SK-N-SH (cell line): ENCODE data around the gene MEF2D. TPM values are rescaled to one million over a fixed set of nuclear protein-coding genes. Genes with fewer than 3 reads are reported as not detected.

Experiments
- CTCF ChIA-PET: fragments of 300-600, 350-600 bp; formaldehyde crosslinking; extraction: SDS; loops from one replicate; lab custom pipeline; 2021; lab: Yijun Ruan, JAX
- POLR2A ChIA-PET: fragments of 350-600 bp; sonication (Branson Sonifier 250); formaldehyde crosslinking; extraction: SDS; loops from one replicate; lab custom pipeline; 2020; ENCODE audit warnings: antibody characterized with exemption, inconsistent platforms; lab: Yijun Ruan, JAX
- DNase-seq: peaks from one replicate; pipeline ENCODE4 v3.0.0; 2012
- H2AFZ ChIP-seq: fragments of 200-600 bp; sonication (generic); 2 replicates; pipeline ENCODE4 v1.8.1; 2016; ENCODE audit warnings: antibody characterized with exemption, mild to moderate bottlenecking, low read depth
- H3F3A ChIP-seq: fragments of 200-600 bp; sonication (generic); replicated peaks from 2 replicates; pipeline ENCODE3; 2016; ENCODE audit warnings: antibody characterized with exemption, mild to moderate bottlenecking; ENCODE audit not compliant: insufficient read depth
- H3K27ac ChIP-seq, 2 experiments: fragments of 200-500 bp in 1 of 2; fragments of 200-600 bp in 1 of 2; sonication (Bioruptor generic) in 1 of 2; sonication (generic), shearing (Covaris generic) in 1 of 2; 2 replicates each; pipeline versions ENCODE4 v1.5.1 to v1.6.1; 2014 to 2016; ENCODE audit warnings: low read depth in 2 of 2, inconsistent platforms in 1 of 2, low read length in 1 of 2, mild to moderate bottlenecking in 1 of 2, mixed read lengths in 1 of 2
- H3K27me3 ChIP-seq: fragments of 200-600 bp; sonication (generic), shearing (Covaris generic); 2 replicates; pipeline ENCODE4 v1.6.1; 2016; ENCODE audit warnings: mixed run types; ENCODE audit not compliant: insufficient read depth
- H3K36me3 ChIP-seq, 2 experiments: fragments of 200-500 bp in 1 of 2; fragments of 200-600 bp in 1 of 2; sonication (Bioruptor generic) in 1 of 2; sonication (generic) in 1 of 2; replicated peaks in 1 of 2; 2 replicates each; pipeline versions ENCODE3 to v1.5.1; 2014 to 2016; ENCODE audit warnings: low read length in 1 of 2, mild to moderate bottlenecking in 1 of 2; ENCODE audit not compliant: insufficient read depth in 2 of 2, control insufficient read depth in 1 of 2
- H3K4me1 ChIP-seq, 2 experiments: fragments of 200-500 bp in 1 of 2; fragments of 200-600 bp in 1 of 2; sonication (Bioruptor generic) in 1 of 2; sonication (generic), shearing (Covaris generic) in 1 of 2; 2 replicates each; pipeline versions ENCODE4 v1.5.1 to v1.6.1; 2014 to 2016; ENCODE audit warnings: low read depth in 1 of 2, low read length in 1 of 2, mixed run types in 1 of 2; ENCODE audit not compliant: insufficient read depth in 2 of 2, control insufficient read depth in 1 of 2
- H3K4me2 ChIP-seq: fragments of 200-600 bp; sonication (generic), shearing (Covaris generic); 2 replicates; pipeline ENCODE4 v1.6.1; 2017; ENCODE audit warnings: mixed run types
- H3K4me3 ChIP-seq, 2 experiments: fragments of 200-500 bp in 1 of 2; fragments of 200-600 bp in 1 of 2; sonication (Bioruptor generic) in 1 of 2; sonication (generic), shearing (Covaris generic) in 1 of 2; 2 replicates each; pipeline versions ENCODE4 v1.5.1 to v1.8.1; 2014 to 2016; ENCODE audit warnings: low read depth in 2 of 2, inconsistent platforms in 1 of 2, low read length in 1 of 2, mild to moderate bottlenecking in 1 of 2, mixed read lengths in 1 of 2, moderate library complexity in 1 of 2
- H3K79me2 ChIP-seq: fragments of 200-600 bp; sonication (generic); 2 replicates; pipeline ENCODE4 v1.8.1; 2017; ENCODE audit warnings: mild to moderate bottlenecking; ENCODE audit not compliant: insufficient read depth
- H3K9ac ChIP-seq: fragments of 200-600 bp; sonication (generic); 2 replicates; pipeline ENCODE4 v1.6.1; 2017; ENCODE audit warnings: mixed run types
- H3K9me2 ChIP-seq: fragments of 200-600 bp; sonication (generic); 2 replicates; pipeline ENCODE4 v1.6.1; 2017; ENCODE audit warnings: mixed run types
- H3K9me3 ChIP-seq: fragments of 200-600 bp; sonication (generic); 2 replicates; pipeline ENCODE4 v1.6.1; 2017; ENCODE audit warnings: mixed run types, mild to moderate bottlenecking, moderate library complexity
- H4K20me1 ChIP-seq: fragments of 200-600 bp; sonication (generic); 2 replicates; pipeline ENCODE4 v1.6.1; 2017; ENCODE audit warnings: mild to moderate bottlenecking, mixed run types; ENCODE audit not compliant: insufficient read depth
- ELF1 ChIP-seq: IDR thresholded peaks from 2 replicates; pipeline ENCODE4 v1.4.0; 2012
- EP300 ChIP-seq, 2 experiments: IDR thresholded peaks; 2 replicates each; pipeline versions ENCODE4 v1.4.0 to v1.6.1; 2012; ENCODE audit warnings: borderline replicate concordance in 1 of 2, low read depth in 1 of 2, low read length in 1 of 2
- FOXJ3 ChIP-seq: sonication (generic); formaldehyde crosslinking; IDR thresholded peaks from 2 replicates; pipeline ENCODE4 v1.5.1; 2020; ENCODE audit warnings: mild to moderate bottlenecking, missing genetic modification reagents
- FOXM1 ChIP-seq: IDR thresholded peaks from 2 replicates; pipeline ENCODE4 v1.4.0; 2012; ENCODE audit warnings: low read depth, mild to moderate bottlenecking
- GATA2 ChIP-seq: sonication (generic); formaldehyde crosslinking; IDR thresholded peaks from 2 replicates; pipeline ENCODE4 v1.5.0; 2020; ENCODE audit warnings: mild to moderate bottlenecking, missing genetic modification reagents
- MEF2A ChIP-seq: IDR thresholded peaks from 2 replicates; pipeline ENCODE4 v1.4.0; 2012; ENCODE audit warnings: low read depth, borderline replicate concordance
- MXI1 ChIP-seq: IDR thresholded peaks from 2 replicates; pipeline ENCODE4 v1.6.1; 2012; ENCODE audit warnings: mild to moderate bottlenecking, low read depth, low read length, improper control_type of control experiment
- RFX5 ChIP-seq: IDR thresholded peaks from 2 replicates; pipeline ENCODE4 v1.6.1; 2012; ENCODE audit warnings: mild to moderate bottlenecking, improper control_type of control experiment, low read length
- SMC3 ChIP-seq: IDR thresholded peaks from 2 replicates; pipeline ENCODE4 v1.6.1; 2012; ENCODE audit warnings: low read depth, low read length, improper control_type of control experiment
- TAF1 ChIP-seq: IDR thresholded peaks from 2 replicates; pipeline ENCODE4 v1.6.1; 2012; ENCODE audit warnings: low read depth, mild to moderate bottlenecking, low read length, moderate library complexity, borderline replicate concordance
- TCF12 ChIP-seq: IDR thresholded peaks from 2 replicates; pipeline ENCODE4 v1.4.0; 2012
- TEAD4 ChIP-seq: IDR thresholded peaks from 2 replicates; pipeline ENCODE4 v1.4.0; 2012; ENCODE audit warnings: mild to moderate bottlenecking, borderline replicate concordance; ENCODE audit not compliant: insufficient read depth
- WGBS: methylation state at CpG from one replicate; pipeline ENCODE4 v1.1.6; 2017; ENCODE audit warnings: low lambda C conversion rate; 5-methylcytosine and 5-hydroxymethylcytosine counted together
- polyA plus RNA-seq, 3 experiments: library from polyadenylated mRNA; depleted of rRNA; stranded (reverse); fragments of >200 nt; gene quantifications; 2 replicates each; pipeline ENCODE4 v1.2.3, GENCODE V29; 2012
- TF ChIP-seq, protein P1 (sequence below): IDR thresholded peaks from 2 replicates; pipeline ENCODE4; 2012
- TF ChIP-seq, protein P2 (sequence below): IDR thresholded peaks from 2 replicates; pipeline ENCODE4 v1.4.0; 2012; ENCODE audit warnings: low read depth
- TF ChIP-seq, protein P3 (sequence below): IDR thresholded peaks from 2 replicates; pipeline ENCODE4 v1.6.1; 2012; ENCODE audit warnings: mild to moderate bottlenecking, low read depth, low read length, moderate library complexity
- TF ChIP-seq, protein P4 (sequence below): fragments of 150-350 bp; IDR thresholded peaks from 2 replicates; pipeline ENCODE4 v1.6.1; 2017; ENCODE audit warnings: antibody characterized with exemption, low read length, low read depth, borderline replicate concordance

The MEF2D gene
- polyA plus RNA-seq, 1 of the 3 experiments (the other 2 are of a cell fraction) = 14.3 TPM

DNA sequence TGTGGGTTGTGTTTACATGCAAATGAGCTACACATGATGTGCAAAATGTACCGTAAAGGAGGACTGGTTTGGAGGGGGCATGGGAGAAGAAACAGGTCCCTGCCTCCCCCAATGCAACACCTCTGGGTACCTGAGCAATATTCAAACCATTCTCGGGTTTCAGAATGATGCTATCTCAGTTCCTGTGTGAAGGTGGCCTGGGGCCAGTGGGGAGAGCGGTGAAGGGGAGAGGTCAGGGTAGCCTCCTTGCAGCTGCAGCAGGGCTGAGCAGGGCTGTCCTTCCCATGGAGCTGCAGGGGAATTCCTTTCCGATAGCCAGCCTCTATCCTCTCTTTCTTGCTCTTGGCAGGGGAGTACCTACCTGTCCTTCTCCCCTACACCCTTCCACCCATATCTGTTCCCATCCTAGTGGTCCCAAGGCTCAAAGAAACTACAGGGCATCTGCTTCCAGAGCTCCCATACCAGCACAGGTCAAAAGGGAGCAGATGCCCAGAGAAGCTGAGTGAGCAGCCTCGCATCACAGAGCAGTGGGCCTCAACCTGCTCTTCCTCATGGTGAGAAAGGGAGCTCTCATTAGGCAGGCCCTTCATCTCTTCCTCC, 11.9 kb downstream of the MEF2D start:
- Histone ChIP-seq H3K79me2 (peaks cover 100% of the 10 kb centered on the region), H3F3A (no peaks in the 10 kb centered on the region), H3K36me3 (peaks cover 0 to 2% of the 10 kb centered on the region in 2 experiments), H3K27me3 (no peaks in the 10 kb centered on the region), H4K20me1 (peaks cover 100% of the 10 kb centered on the region), H3K4me2 (0 out of 2 replicates have a peak overlapping the region, but pooled peaks have one; percentile 69), H3K9me2 (no peaks in the 10 kb centered on the region), H3K9me3 (no peaks in the 10 kb centered on the region)
- no peak for DNase-seq
- CTCF ChIA-PET = interaction anchor here (0.7 to 6.2 kb wide), 7 partner anchors 7 to 103 kb away, joined by 3 to 50 read pairs (median 9); partner anchors contain the start of gene MEF2D
- TF ChIP-seq TEAD4 (no peak), TCF12 (no peak), SMC3 (no peak), MXI1 (no peak), EP300 (IDR thresholded peaks at IDR 0.05; ENCODE audit: borderline replicate concordance in 1 of 2, low read depth in 1 of 2, low read length in 1 of 2) (no peak), MEF2A (no peak), GATA2 (no peak), TAF1 (no peak), RFX5 (no peak), FOXM1 (no peak), ELF1 (no peak), FOXJ3 (CRISPR knock-in tag) (no peak)
- TF ChIP-seq, protein P1, sequence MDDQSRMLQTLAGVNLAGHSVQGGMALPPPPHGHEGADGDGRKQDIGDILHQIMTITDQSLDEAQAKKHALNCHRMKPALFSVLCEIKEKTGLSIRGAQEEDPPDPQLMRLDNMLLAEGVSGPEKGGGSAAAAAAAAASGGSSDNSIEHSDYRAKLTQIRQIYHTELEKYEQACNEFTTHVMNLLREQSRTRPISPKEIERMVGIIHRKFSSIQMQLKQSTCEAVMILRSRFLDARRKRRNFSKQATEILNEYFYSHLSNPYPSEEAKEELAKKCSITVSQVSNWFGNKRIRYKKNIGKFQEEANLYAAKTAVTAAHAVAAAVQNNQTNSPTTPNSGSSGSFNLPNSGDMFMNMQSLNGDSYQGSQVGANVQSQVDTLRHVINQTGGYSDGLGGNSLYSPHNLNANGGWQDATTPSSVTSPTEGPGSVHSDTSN = no peak
- TF ChIP-seq, protein P2, sequence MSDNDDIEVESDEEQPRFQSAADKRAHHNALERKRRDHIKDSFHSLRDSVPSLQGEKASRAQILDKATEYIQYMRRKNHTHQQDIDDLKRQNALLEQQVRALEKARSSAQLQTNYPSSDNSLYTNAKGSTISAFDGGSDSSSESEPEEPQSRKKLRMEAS = no peak
- TF ChIP-seq, protein P3, sequence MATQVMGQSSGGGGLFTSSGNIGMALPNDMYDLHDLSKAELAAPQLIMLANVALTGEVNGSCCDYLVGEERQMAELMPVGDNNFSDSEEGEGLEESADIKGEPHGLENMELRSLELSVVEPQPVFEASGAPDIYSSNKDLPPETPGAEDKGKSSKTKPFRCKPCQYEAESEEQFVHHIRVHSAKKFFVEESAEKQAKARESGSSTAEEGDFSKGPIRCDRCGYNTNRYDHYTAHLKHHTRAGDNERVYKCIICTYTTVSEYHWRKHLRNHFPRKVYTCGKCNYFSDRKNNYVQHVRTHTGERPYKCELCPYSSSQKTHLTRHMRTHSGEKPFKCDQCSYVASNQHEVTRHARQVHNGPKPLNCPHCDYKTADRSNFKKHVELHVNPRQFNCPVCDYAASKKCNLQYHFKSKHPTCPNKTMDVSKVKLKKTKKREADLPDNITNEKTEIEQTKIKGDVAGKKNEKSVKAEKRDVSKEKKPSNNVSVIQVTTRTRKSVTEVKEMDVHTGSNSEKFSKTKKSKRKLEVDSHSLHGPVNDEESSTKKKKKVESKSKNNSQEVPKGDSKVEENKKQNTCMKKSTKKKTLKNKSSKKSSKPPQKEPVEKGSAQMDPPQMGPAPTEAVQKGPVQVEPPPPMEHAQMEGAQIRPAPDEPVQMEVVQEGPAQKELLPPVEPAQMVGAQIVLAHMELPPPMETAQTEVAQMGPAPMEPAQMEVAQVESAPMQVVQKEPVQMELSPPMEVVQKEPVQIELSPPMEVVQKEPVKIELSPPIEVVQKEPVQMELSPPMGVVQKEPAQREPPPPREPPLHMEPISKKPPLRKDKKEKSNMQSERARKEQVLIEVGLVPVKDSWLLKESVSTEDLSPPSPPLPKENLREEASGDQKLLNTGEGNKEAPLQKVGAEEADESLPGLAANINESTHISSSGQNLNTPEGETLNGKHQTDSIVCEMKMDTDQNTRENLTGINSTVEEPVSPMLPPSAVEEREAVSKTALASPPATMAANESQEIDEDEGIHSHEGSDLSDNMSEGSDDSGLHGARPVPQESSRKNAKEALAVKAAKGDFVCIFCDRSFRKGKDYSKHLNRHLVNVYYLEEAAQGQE = no peak
- TF ChIP-seq, protein P4, sequence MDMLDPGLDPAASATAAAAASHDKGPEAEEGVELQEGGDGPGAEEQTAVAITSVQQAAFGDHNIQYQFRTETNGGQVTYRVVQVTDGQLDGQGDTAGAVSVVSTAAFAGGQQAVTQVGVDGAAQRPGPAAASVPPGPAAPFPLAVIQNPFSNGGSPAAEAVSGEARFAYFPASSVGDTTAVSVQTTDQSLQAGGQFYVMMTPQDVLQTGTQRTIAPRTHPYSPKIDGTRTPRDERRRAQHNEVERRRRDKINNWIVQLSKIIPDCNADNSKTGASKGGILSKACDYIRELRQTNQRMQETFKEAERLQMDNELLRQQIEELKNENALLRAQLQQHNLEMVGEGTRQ = no peak
- TF ChIP-seq, all 33 proteins: peak for 0
- H3K9ac ChIP-seq = no peak overlapping the region
- no peak overlapping the region for H3K27ac ChIP-seq
- peaks cover 30 to 63% of the 10 kb centered on the region in 2 experiments; a peak in 3 of 4 replicates for H3K4me1 ChIP-seq
- no peak overlapping the region for H2AFZ ChIP-seq
- 100% methylated on average over 4 of the region's 5 CpGs for WGBS
- H3K4me3 ChIP-seq = no peak overlapping the region
- POLR2A ChIA-PET = interaction anchor here (0.5 to 1.0 kb wide), 3 partner anchors 12 to 1346 kb away, joined by 3 read pairs; partner anchors contain the start of gene MEF2D
